Measurements from ENCODE around the gene THBS2.

- TF ChIP-seq HDAC2 (IDR thresholded peaks at IDR 0.05; ENCODE audit: borderline replicate concordance in 1 of 2, low read depth in 2 of 2, low read length in 2 of 2) (no peak), SAP30 (IDR thresholded peaks at IDR 0.05; ENCODE audit: insufficient read depth, insufficient replicate concordance, low read length) (no peak), CTCF (IDR thresholded peaks at IDR 0.05; ENCODE audit: control extremely low read depth in 1 of 3, insufficient read depth in 1 of 3, low read depth in 1 of 3, low read length in 3 of 3) (no peak), KDM1A (IDR thresholded peaks at IDR 0.05; ENCODE audit: borderline replicate concordance, low read length) (no peak), RFX5 (IDR thresholded peaks at IDR 0.05; ENCODE audit: borderline replicate concordance, low read depth, low read length) (no peak), ZNF274 (IDR thresholded peaks at IDR 0.05; ENCODE audit: borderline replicate concordance, extremely low read depth, low read length) (no peak)
Observed at GRCh38 chr6:169189182-169189581, 64.5 kb downstream of the THBS2 start.

All from H1 (cell line).